CD4-positive, alpha-beta T cell treated with Interleukin-2 at 100 ng/mL for 4 hours (primary cell): Measurements from ENCODE around the gene RBM15.

Source experiments
- DNase-seq: peaks from one replicate; pipeline ENCODE4 v3.0.0-alpha.2; 2020; ENCODE audit warnings: low spot score

The RBM15 gene

GRCh38 chr1:110338886-110339406 lies at the start of gene RBM15:
Gene RBM15, plus strand, starts transcription at chr1:110339377. Its CDS starts 29 bp downstream, at chr1:110339406.
- DNase-seq = peak; percentile 100

- no peak for DNase-seq
These were observed 47.7 kb upstream of the RBM15 start for GRCh38 chr1:110291241-110292030.

- DNase-seq = no peak
These were observed 47.0 kb upstream of the RBM15 start for GRCh38 chr1:110292031-110292741.

- DNase-seq = no peak
These were observed 45.5 kb upstream of the RBM15 start for GRCh38 chr1:110293601-110294104.

GRCh38 chr1:110294308-110294707 lies 44.9 kb upstream of the RBM15 start:
- no peak for DNase-seq

- no peak for DNase-seq
These were observed 40.2 kb upstream of the RBM15 start for GRCh38 chr1:110298991-110299390.

- DNase-seq = no peak
These were observed 38.6 kb upstream of the RBM15 start for GRCh38 chr1:110300412-110301085.

GRCh38 chr1:110302836-110303235 lies 36.3 kb upstream of the RBM15 start:
- DNase-seq = no peak

- DNase-seq = no peak
These were observed 33.2 kb upstream of the RBM15 start for GRCh38 chr1:110305900-110306420.

- DNase-seq = no peak
These were observed 31.8 kb upstream of the RBM15 start for GRCh38 chr1:110307239-110307974.

- DNase-seq = no peak
These were observed 30.9 kb upstream of the RBM15 start for GRCh38 chr1:110308247-110308646.

- DNase-seq = no peak
These were observed 30.0 kb upstream of the RBM15 start for GRCh38 chr1:110309139-110309538.

- DNase-seq = no peak
These were observed 29.4 kb upstream of the RBM15 start for GRCh38 chr1:110309767-110310166.

- DNase-seq = no peak
These were observed 28.9 kb upstream of the RBM15 start for GRCh38 chr1:110310300-110310699.

GRCh38 chr1:110312188-110313121 lies 26.7 kb upstream of the RBM15 start:
- DNase-seq = peak; percentile 71

- DNase-seq = no peak
These were observed 22.4 kb upstream of the RBM15 start for GRCh38 chr1:110316735-110317134.

- no peak for DNase-seq
These were observed 21.1 kb upstream of the RBM15 start for GRCh38 chr1:110318046-110318445.

GRCh38 chr1:110319332-110320167 lies 19.6 kb upstream of the RBM15 start:
- DNase-seq = no peak

GRCh38 chr1:110320168-110320518 lies 19.0 kb upstream of the RBM15 start:
- DNase-seq = no peak

- no peak for DNase-seq
These were observed 18.1 kb upstream of the RBM15 start for GRCh38 chr1:110321045-110321444.
